HG03196 (cell line): ENCODE data around the gene GSN.

Experiments used
- ATAC-seq: cut with Tn5 transposase; IDR thresholded peaks from one replicate; pipeline ENCODE4 v1.9.1; 2021; ENCODE audit not compliant: unreplicated experiment

Gene GSN

DNA sequence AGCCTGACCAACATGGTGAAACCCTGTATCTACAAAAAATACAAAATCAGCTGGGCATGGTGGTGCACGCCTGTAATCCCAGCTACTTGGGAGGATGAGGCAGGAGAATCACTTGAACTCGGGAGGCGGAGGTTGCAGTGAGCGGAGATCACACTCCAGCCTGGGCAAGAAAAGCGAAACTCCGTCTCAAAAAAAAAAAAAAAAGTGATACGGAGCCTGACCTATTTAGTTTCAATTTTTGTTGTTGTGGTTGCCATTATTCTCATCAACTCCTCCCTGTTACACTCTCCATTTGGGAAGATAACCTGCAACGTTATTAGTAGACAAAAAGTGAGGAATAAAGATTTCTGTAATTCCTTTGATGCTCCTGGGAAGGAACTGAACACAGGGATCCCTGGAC lies 100.8 kb downstream of the GSN start:
- no peak for ATAC-seq

DNA sequence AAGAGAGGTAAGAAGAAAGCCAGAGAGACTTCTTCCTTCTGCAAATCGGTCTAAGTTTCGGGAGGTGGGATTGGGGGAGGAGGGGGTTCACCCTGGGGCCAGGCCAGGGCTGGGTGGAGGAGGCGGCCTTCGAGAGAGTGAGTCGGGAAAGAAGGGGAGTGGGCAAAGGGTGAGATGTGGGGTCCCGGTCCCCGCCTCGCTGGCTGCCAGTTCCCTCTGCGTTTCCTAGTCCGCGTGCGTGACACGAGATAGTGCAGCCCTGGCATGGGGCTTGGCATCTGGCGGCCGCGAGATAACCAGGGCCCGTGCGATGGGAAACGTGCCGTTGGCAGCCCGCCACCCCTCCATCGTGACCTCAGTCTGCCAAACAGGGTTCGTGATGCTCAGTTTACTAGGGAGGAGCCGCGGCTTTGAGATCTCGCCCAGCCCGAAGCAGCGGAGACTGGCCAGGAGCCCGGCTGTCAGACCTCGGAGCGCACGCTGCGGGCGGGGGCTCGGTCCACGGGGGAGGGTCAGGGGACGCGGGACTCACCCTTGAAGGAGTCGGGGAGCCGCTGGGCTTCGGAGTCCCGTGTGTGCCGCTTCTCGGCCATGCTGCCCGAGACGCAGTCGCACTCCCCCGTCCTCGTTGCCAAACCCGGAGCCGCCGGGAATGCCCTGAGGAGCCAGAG lies 101.8 kb downstream of the GSN start, which contains the start of gene STOM:
Gene STOM, minus strand, starts transcription at position 656 of the 671 bp plus-strand sequence. Its CDS starts 63 bp downstream, at position 593.
- ATAC-seq, result peak; percentile 44

GRCh38 chr9:121371495-121372061 lies 103.6 kb downstream of the GSN start:
- ATAC-seq, result no peak

DNA sequence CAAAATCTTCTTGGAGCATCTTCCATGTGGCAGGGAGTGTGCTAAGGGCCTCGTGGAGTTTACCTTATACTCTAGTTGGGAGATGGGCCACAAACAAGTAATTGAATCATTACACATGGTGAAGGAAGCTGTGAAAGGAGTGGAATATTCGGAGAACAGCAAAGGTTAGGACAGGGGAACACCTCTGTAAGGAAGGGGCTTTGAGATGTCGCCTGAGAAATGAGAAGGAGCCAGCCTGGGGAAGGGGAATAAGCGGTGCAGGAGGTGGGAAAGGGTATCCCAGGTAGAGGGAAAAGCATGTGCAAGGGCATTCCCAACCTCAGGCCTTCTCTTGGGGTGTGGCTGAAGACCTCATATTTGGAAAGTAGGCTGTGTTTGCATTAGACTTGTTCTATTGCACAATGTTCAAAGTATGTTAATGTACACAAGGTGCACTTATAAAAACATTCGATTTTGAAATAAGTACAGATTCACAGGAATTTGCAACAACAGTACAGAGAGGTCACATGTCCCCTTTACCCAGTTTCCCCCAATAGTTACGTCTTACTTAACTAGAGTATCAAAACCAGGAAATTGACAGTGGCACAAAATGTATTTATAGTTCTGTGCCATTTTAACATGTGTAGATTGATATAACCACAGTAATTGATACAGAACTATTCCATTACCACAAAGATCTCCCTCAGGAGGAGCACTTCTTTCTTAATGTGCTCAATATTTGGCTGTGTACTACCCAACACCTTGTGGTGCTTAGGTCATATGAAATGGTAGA lies 104.5 kb downstream of the GSN start:
- ATAC-seq, result no peak

- no peak for ATAC-seq
These were observed 105.2 kb downstream of the GSN start for GRCh38 chr9:121373011-121373729.

GRCh38 chr9:121376214-121376830 lies 108.4 kb downstream of the GSN start:
- ATAC-seq, result no peak

DNA sequence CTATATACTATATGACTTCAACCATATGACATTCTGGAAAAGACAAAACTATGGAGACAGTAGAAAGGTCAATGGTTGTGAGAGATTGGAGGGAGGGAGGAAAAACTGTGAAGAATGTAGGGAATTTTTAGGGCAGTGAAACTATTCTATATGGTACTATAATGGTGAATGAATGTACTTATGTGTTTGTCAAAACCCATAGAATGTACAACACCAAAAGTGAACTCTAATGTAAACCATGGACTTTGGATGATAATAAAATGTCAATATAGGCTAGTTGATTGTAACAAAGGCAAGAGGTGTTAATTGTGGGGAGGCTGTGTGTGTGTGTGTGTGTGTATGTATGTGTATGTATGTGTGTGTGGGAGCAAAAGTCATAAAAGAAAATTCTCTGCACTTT lies 112.9 kb downstream of the GSN start:
- no peak for ATAC-seq
